HL-60 (cell line): ENCODE data around the gene ATP6V1E1.
"Not testable (repeated sequence)": the region's sequence is repeated elsewhere in the genome, so short reads cannot be mapped to it uniquely, and the experiment has no call there.

Source experiments
- DNase-seq, 2 experiments: peaks; one replicate each; pipeline ENCODE4 v3.0.0-alpha.2; 2010 to 2020; ENCODE audit warnings: low read depth in 1 of 2, low spot score in 1 of 2
- H3K27ac ChIP-seq: fragments of 250-450 bp; sonication (Bioruptor Pico); replicated peaks from 2 replicates; pipeline ENCODE4 v1.5.1; 2020; ENCODE audit warnings: mild to moderate bottlenecking, moderate library complexity
- H3K27me3 ChIP-seq: fragments of 250-450 bp; sonication (Bioruptor Pico); 2 replicates; pipeline ENCODE4 v1.5.1; 2021; ENCODE audit warnings: mild to moderate bottlenecking, moderate library complexity; ENCODE audit not compliant: insufficient read depth, poor library complexity, severe bottlenecking
- H3K4me3 ChIP-seq: replicated peaks from 2 replicates; pipeline ENCODE4 v1.5.1; 2011; ENCODE audit warnings: mild to moderate bottlenecking, control low read depth, low read length; ENCODE audit not compliant: insufficient read depth
- GABPA ChIP-seq: IDR thresholded peaks from 2 replicates; pipeline ENCODE4 v1.6.1; 2012; ENCODE audit warnings: low read depth
- POLR2AphosphoS5 ChIP-seq: IDR thresholded peaks from 2 replicates; pipeline ENCODE4 v1.6.1; 2012; ENCODE audit warnings: low read depth
- SPI1 ChIP-seq: IDR thresholded peaks from 2 replicates; pipeline ENCODE4 v1.6.1; 2012; ENCODE audit warnings: low read depth, mild to moderate bottlenecking, borderline replicate concordance
- TF ChIP-seq, protein P1 (sequence below): IDR thresholded peaks from one replicate; pipeline ENCODE4 v1.5.1; 2011; ENCODE audit warnings: low read length, control low read depth, inconsistent platforms; ENCODE audit not compliant: insufficient read depth
- TF ChIP-seq, protein P2 (sequence below): IDR thresholded peaks from 2 replicates; pipeline ENCODE4 v1.6.1; 2012; ENCODE audit warnings: low read depth; ENCODE audit not compliant: insufficient replicate concordance

ATP6V1E1 gene

DNA sequence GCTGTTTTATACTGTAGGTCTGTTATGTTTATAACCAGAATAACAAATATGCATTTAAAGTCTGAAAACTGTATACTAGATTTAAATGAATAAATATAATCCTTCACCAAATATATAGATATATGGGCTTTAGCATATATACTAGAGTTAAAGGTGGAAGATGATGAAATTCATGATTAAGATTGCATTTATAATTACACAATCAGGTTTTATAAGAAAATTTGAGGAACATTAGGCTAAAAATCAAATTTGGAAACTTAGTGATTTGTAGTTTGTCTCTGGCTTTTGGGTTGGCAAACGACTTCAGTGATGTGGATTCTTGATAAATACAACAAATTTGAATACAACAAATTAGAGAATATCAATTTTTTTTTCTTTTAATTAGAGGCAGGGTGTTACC is 20.0 kb upstream of the ATP6V1E1 start:
- Histone ChIP-seq H3K27me3 (no peaks in the 10 kb centered on the region), H3K27ac (peak overlapping the region; percentile 59), H3K4me3 (no peak overlapping the region)
- TF ChIP-seq, protein P1, sequence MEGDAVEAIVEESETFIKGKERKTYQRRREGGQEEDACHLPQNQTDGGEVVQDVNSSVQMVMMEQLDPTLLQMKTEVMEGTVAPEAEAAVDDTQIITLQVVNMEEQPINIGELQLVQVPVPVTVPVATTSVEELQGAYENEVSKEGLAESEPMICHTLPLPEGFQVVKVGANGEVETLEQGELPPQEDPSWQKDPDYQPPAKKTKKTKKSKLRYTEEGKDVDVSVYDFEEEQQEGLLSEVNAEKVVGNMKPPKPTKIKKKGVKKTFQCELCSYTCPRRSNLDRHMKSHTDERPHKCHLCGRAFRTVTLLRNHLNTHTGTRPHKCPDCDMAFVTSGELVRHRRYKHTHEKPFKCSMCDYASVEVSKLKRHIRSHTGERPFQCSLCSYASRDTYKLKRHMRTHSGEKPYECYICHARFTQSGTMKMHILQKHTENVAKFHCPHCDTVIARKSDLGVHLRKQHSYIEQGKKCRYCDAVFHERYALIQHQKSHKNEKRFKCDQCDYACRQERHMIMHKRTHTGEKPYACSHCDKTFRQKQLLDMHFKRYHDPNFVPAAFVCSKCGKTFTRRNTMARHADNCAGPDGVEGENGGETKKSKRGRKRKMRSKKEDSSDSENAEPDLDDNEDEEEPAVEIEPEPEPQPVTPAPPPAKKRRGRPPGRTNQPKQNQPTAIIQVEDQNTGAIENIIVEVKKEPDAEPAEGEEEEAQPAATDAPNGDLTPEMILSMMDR = no peak
- TF ChIP-seq SPI1 (no peak), GABPA (no peak)
- DNase-seq = no peak

DNA sequence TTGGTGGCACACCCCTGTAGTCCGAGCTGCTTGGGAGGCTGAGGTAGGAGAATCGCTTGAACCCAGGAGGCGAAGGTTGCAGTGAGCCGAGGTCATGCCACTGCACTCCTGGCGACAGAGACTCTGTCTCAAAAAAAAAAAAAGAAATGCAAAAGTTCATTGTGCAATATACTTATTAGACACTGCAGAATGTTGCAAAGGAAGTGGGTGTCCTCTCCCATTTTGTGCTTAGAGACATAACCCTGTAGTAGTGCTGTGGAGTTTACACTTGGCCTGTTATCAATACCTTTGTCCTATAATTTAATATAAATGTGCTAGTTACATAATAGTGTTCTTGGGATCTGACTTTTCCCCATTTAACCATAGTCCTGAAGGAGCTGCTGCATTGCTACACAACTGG is 19.4 kb upstream of the ATP6V1E1 start:
- peak overlapping the region; percentile 59 for H3K27ac ChIP-seq
- TF ChIP-seq SPI1 (peak; percentile 58), GABPA (no peak), POLR2AphosphoS5 (no peak)
- no peaks in the 10 kb centered on the region for H3K27me3 ChIP-seq
- peak; percentile 58 to 63 for DNase-seq
- no peak overlapping the region for H3K4me3 ChIP-seq

DNA sequence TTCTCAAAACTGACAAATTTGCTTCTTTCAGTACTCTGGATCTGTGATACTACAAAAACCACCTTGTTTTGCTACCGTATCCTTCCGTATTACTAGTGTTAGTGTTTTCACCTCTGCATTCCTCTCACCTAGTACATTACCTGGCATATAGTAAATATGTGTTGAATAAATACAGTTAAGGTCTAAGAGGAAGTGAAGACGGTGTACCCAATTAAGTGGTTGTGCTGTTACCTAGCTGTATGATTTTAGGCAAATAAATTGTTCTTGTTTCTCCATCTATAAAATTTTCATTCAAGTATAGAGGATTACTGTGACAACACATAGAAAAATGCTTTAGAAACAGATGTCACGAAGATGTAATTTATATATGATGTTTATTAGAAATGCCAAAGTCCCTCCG is 18.9 kb upstream of the ATP6V1E1 start:
- no peak for DNase-seq
- TF ChIP-seq POLR2AphosphoS5 = no peak
- TF ChIP-seq, protein P1 = no peak
- TF ChIP-seq, protein P2, sequence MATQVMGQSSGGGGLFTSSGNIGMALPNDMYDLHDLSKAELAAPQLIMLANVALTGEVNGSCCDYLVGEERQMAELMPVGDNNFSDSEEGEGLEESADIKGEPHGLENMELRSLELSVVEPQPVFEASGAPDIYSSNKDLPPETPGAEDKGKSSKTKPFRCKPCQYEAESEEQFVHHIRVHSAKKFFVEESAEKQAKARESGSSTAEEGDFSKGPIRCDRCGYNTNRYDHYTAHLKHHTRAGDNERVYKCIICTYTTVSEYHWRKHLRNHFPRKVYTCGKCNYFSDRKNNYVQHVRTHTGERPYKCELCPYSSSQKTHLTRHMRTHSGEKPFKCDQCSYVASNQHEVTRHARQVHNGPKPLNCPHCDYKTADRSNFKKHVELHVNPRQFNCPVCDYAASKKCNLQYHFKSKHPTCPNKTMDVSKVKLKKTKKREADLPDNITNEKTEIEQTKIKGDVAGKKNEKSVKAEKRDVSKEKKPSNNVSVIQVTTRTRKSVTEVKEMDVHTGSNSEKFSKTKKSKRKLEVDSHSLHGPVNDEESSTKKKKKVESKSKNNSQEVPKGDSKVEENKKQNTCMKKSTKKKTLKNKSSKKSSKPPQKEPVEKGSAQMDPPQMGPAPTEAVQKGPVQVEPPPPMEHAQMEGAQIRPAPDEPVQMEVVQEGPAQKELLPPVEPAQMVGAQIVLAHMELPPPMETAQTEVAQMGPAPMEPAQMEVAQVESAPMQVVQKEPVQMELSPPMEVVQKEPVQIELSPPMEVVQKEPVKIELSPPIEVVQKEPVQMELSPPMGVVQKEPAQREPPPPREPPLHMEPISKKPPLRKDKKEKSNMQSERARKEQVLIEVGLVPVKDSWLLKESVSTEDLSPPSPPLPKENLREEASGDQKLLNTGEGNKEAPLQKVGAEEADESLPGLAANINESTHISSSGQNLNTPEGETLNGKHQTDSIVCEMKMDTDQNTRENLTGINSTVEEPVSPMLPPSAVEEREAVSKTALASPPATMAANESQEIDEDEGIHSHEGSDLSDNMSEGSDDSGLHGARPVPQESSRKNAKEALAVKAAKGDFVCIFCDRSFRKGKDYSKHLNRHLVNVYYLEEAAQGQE = no peak
- no peak for TF ChIP-seq GABPA
- TF ChIP-seq SPI1 = no peak
- Histone ChIP-seq H3K4me3 (no peak overlapping the region), H3K27me3 (no peaks in the 10 kb centered on the region), H3K27ac (peak overlapping the region; percentile 59)

DNA sequence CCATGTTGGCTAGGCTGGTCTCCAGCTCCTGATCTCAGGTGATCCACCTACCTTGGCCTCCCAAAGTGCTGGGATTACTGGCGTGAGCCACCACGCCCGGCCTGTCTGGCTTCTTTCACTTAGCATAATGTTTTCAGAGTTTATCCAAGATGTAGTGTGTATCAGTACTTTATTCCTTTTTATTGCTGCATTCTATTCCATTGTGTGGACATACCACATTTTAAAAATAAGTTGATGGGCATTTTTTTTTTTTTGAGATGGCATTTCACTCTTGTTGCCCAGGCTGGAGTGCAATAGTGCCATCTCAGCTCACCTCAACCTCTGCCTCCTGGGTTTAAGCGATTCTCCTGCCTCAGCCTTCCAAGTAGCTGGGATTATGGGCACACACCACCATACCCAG is 13.8 kb upstream of the ATP6V1E1 start:
- H3K4me3 ChIP-seq, H3K27me3 ChIP-seq, DNase-seq: not testable (repeated sequence)
- H3K27ac ChIP-seq = peak overlapping the region; percentile 40

DNA sequence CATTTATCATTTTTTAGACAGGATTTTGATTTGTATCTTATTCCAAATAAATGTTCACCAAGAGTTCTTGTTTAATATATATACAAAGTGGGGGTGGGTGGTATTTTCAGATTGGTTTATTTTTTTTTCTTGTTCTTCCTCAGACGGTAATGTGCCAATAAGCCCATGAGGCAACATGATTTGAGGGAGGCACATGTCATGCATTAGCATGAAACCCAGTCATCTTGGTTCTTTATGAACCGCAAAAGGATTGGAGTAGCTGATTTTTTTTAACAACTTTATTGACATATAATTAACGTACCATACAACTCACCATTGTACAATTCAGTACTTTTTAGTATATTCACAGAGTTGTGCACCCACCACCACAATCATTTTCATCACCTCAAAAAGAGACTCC is 12.7 kb upstream of the ATP6V1E1 start:
- Histone ChIP-seq H3K4me3 (no peak overlapping the region), H3K27me3 (no peaks in the 10 kb centered on the region), H3K27ac (no peak overlapping the region)
- no peak for DNase-seq
- TF ChIP-seq POLR2AphosphoS5 = no peak
- TF ChIP-seq SPI1 = no peak
- TF ChIP-seq, protein P2 = no peak
- TF ChIP-seq, protein P1 = no peak
- no peak for TF ChIP-seq GABPA
